Fibroblast of skin of left biceps (primary cell): ENCODE measurements around the gene PHC2.

Experiments
- DNase-seq, 2 experiments: peaks; one replicate each; pipeline ENCODE4 v3.0.0-alpha.2; 2013; ENCODE audit warnings: low read depth in 2 of 2

PHC2 gene

DNA sequence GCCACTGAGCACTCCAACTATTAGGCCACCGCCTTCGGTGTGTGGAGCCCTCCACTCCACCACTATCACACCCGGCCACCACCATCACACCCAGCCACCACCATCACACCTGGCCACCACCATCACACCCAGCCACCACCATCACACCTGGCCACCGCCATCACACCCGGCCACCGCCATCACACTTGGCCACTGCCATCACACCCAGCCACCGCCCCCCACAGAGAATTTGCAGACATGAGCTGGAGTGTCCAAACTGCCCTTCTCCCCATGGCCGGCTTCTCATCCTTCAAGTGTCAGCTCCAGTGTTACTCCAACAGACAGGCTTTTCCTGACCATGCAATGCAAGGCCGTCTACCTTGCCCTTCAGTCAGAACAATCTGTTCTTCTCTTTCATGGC, 59.6 kb downstream of the PHC2 start:
- DNase-seq = no peak

DNA sequence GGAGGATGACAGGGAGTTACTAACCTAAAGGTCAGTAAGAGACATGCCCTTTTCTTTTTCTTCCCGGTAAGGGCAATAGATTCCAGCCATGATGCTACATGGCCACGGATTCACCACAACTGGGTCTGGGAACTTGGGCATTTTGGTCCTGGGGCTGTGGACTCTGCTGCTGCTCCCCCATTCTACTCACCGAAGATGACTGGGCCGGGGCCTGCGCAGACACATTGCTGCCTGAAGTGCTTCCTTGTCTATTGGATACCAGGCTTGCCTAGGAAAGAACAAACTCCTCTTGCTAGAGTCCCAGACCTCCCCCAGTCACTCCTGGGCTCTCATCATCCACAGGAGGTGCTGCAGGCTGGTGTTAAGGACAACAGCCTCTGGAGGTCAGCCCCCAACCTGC, 60.1 kb downstream of the PHC2 start:
- DNase-seq = no peak

DNA sequence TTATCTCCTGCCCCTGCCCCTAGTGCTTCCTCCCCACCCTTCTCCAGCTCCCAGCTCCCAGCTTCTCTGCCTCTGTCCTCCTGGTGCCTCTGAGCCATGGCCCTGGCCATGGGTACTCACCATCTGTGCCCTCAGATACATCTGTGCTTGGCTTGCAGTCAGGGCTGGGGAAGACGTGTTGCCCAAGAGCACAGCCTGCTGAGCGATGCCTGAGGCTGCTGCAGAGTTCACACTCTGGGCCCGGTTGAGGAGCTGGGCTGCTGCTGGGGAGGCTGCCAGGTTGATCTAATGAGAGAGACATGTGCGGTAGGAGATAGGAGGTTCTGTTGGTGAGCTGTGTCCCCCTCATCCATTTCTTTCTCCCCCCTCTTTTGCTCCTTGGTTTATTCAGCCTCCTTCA, 60.6 kb downstream of the PHC2 start:
- DNase-seq = no peak

DNA sequence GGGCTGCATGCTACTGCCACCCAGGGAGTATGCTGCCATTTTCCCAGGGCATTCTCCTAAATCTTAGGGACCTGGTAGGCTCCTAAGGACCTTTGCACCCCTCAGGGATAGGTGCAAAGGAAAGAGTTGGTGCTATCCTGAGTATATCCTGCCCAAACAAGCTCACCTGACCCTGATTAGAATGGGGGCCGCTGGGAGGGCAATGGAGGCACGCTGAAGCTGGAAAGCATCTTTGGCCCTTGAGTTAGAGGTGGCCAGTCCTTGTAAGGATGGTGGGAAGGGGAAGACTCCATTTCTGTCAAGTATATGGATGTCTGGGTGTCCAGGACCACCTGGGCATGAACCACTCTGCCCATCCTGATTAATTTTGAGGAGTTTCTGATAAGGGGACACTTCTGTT, 61.1 kb downstream of the PHC2 start:
- DNase-seq = no peak

DNA sequence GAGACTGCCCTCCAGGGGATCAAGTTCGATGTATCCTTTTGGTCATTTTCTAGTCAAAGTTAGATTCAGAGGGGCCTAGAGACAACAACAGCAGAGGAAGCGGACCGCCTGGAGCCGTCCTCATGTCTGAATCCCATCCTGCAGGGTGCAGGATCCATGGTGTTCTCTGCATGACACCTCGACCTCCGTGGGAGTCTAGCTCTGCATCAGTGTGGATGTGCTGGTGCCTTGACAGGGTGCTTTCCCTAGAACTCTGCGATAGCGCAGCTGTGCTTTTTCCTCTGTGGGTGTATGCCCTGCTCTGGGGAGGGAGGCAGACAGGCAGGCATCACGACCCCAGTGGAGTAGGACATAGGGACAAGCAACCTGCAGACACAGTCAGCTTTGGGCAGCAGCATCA, 61.8 kb downstream of the PHC2 start:
- no peak for DNase-seq

DNA sequence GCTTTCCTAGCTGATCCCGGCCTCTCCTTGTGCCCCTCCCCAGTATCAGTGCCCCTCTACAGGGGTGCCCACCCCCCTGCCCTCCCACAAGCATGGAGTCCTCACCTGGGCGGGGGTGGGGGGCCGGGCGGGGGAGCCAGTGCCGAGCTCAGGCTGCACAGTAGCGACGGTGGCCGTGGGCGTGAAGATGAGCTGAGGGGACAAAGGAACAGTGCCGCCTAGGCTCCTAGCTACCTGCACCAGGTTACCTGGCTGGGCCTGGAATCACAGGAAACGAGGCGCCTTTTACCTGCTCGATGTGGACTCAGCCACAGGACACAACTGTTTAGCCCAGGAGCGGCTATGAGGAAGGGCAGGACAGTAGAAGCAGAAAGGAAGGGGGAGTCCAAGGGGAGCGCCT, 62.5 kb downstream of the PHC2 start:
- DNase-seq = no peak

DNA sequence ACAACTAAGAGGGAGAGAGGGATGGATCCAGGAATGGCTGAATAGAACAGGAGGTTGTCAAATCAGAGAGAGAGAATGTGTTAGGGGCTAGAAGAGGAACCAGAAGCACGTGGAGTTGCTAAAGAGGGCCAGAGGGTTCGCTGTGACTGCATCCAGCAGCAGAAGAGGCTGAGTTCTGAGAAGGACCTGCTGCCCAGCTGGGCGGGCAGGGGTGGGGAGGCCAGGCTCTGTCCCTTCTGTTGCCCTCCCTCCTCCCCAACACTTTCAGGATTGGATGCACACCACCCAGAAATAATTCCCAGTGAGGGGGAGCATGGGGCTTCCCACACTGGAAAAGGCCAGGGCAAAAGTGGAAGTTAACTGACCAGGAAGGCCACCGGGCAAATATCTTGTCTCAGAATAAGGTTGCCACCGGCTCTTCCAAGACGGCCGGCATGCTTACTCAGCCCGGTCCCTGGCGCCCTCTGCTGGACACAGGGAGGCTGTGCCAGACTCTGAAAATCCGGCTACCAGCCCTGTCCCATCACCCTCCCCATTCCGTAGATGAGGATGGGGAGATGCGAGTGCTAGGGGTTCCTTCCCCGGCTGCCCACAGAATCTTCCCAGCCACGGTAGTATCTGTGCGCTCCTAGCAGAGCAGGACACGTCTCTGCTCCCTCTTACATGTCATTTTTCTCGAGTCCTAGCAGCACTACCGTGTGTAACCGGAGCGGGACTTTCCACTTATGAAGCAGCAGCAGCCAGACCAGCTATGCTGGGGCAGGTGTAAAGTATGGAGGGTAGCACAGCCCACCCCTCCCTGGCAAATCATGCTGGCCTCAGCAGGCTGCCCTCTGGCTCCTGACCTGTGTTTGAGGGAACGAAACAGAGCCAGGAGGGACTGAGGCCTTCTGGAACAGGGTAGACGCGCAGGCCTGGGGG, 63.1 kb downstream of the PHC2 start:
- DNase-seq = no peak

DNA sequence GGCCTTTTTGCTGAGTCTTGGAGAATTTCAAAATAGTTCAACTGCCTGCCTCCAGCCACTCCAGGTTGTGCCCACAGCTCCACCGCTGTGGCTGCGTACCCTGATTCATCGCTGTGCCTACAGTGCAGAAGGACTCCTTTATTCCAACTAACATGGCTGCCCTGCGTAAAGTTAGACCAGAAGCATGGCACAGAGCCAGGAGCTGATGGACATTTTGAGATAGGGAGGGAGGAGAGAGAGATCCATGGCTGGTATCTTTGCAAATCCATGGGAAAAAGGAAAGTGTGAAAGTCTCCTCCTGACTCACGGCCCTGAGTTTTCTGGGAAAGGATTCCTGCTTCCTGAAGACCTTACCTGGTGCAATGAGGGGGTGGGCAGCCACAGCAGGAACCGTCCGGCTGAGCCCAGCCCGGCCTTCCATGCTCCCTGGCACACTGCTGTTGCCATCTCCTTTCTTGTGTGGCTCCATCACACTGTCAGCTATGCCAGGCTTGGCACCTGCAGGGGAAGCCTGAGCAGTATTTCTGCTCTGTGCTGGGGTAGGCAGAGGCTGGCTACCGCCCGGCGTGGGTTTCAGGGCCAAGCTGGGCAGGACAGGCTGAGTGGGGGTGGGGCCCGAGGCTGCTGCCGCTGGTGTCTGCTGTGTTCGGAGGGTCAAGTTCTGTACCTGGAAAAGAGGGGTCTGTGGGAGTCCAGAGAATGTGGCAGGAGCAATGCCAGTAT, 64.0 kb downstream of the PHC2 start:
- no peak for DNase-seq

DNA sequence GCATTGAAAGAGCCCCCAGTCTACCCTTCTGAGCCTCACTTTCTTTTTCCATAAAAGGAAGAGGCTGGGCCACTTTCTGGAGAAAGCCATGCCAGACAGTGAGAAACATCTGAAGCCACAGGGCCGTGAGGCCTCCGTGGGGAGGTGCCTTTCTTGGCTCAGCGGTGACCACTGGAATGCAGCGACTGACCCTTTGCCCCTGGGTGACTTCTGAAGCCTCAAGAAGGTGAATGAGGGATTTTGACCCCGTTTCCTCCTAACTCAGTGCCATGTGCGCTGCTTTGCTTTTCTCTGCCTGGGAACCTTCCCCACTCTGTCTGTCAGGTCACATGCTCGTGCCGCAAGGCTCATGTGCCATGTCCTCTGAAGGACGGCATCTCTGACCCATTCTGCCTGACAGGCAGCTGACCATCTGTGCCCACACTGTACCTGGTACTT, 65.3 kb downstream of the PHC2 start:
- no peak for DNase-seq

DNA sequence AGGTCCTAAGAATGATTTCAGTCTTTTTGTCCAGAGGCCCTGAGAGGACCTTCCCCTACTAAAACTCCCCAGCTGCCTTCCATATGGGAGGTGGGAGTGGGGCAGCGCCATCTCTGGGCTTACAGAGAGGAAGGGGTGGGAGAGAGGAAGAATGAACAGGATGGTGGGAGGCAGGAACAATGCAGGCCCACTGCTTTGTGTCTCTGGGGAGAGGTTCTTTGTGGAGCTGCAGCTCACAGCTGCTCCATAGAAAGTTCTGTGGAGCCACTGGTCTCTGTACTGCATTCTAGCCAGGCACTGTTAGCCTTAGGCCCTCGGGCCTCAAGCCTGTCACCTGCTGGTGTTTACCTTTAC, 66.4 kb downstream of the PHC2 start:
- DNase-seq = no peak

DNA sequence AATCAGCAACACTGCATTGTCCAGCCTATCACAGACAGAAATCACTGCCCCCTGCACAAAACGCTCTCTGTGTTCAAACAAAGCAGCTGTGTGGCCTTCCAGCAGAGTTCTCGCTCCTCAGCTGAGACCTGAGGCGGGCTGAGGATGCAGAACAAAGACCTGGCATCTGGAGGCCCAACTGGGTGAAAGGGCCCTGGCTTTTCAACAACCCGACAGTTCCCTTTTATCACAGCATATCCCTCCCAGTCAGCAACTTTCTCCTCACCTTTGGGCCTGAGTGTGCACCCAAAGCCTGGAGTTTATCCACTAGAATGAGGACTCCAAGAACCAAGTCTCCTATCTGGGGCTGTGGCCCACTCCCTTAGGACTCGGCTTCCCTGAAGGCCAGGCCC, 67.4 kb downstream of the PHC2 start:
- DNase-seq = no peak

DNA sequence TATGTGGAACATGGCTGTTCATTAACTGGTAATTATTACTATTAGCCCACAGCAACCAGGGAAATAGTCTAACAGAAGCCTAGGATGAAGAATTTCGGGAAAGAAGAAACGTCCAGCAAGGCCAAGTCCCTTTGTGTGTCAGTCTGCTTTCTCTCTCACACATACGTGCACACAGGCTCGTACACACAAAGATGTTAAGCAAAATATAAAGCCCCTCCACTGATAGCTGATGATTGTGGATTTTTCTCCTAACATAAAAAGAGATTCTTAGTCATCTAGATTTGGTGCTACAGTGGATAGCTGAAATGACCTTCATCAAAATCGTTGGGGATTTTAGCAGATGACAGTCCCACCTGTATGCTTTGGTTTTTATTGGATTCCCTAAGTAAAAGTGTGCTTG, 67.9 kb downstream of the PHC2 start:
- no peak for DNase-seq

DNA sequence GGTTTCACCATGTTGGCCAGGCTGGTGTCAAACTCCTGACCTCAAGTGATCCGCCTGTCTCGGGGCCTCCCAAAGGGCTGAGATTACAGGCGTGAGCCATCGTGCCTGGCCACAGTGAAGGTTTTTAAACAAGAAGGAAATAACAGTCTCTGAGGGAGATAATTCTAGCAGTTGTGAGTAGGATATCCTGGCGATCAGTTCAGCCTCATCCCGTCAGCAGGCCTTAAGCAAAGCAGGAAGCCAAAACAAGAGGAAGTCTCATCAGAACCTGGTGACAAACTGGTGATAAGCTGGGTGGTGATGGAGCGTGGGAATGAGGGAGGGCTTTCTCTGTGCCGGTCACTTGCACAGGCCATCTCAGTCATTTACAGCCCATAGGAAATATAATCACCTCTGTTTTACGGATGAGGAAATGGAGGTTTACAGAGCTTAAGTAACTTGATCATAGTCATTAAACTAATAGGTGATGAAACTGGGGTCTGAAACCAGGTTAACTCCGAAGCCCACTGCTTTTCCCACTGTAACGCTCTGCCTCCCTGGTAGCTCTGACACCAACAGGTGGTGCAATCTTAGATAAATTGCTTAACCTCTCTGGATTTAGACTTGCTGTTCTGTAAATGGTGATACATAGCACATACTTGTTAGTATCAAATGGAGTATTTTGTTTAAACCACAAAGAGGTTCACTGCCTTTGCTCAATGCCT, 69.2 kb downstream of the PHC2 start:
- no peak for DNase-seq

DNA sequence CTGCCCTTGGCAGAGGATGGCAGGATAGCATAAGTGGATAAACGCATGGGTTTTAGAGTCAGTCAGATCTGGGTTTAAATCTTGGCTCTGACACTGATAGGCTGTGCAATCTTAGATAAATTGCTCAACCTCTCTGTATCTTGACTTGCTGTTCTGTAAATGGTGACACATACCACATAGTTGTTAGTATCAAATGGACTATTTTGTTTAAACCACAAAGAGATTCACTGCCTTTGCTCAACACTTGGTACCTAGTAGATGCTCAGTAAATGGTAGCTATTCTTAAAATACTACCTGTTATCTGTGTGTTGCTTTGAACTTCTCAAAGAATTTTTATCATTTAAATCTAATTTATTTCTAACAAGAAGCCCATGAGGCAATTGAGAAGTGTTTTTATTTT, 70.5 kb downstream of the PHC2 start:
- no peak for DNase-seq

DNA sequence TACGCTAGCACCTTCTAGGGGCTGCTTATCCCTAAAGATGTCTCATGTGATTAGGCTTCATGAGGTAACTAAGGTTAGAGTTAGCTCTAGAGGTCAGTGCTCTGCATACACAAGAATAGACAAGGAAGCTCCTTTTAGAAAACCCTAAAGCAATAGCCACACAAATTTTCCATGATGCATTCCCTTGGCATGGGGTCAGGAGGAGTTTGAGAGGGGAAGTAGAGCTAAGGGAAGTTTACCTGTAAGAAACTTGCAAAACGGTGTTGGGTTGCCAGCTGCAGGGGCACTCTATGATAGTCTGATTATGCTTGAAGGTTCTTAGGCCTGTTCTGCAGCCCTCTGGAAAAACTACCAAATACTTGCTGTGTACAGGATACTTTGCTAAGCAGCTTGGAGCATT, 71.0 kb downstream of the PHC2 start:
- no peak for DNase-seq

DNA sequence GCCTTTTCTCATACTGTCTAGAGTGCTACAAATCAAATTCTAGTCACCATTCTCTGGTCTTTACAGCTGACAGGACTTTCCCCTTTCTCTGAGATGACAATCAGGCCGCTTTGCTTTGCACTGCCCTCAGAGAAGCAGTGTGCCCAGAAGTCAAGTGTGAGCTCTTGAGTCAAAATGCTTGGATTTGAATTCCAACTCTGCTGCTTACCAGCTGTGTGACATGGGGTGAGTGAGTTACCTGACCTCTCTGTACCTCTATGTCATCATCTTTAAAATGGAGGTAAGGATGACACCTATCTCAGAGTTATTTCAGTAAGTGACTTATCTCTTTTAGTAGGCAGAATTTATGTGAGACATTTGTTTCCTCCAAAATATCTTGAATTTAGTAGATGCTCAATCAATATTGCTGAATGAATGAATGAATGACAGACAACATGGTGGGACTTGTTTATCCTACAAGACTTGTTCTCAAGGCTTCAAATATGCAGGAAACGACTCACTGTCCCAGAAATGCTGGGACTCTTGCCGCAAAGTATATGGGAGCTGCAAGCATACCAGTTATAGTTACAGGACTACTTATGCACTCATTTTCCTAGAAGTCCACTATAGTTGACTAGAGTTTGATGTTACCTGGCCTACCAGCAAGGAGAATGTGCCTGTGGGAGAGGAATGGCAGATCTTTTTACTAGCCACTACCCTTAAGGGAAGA, 71.9 kb downstream of the PHC2 start:
- DNase-seq = no peak

DNA sequence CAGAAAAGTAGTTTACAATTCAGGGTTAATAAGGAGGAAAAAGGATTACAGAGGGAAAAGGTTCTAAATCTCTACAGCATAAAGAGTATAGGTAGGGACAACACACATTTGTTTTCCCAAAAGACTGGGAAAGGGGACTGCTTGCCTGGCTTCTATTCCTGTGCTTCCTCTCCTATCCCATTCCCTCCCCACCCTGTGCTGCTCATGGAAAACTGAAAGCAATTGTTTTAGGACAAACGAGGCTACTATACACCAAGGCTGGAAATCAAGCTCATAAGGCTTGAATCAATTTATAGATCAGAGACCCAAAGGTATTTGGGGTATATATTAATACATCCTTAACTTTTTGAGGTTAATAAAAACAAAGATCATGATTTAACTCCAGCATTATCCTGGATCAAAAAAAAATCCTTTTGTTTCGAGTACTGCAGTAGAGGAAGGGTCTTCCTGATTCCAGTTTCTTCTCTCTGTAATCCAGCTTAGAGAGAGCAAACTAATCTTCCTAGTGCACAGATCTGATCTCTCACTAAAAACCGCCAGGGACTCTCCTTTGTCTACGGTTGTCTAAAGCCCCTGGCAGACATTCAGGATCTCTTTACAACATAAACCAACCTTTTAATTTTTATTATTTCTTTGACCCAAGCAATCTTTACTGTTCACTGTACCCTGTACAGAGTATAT, 72.6 kb downstream of the PHC2 start:
- DNase-seq = no peak

DNA sequence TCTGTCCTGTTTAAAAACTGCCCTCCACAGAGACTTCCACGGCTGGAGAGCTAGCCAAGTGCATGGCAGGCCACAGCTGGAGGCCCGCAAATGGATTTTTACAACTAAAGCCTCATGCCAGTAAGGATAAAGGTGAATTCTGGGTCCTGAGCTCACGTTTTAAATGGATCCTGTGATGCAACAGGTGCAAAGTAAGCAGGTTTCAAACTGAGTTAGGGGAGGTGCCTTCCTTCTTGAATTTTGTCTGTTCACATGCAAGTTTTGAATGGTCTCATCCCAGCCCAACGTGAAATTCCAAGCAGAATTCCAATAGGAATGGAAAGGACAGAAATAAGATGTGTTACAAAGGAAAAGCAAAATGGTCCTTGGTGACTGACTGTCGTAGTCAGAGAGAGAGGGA, 73.8 kb downstream of the PHC2 start:
- no peak for DNase-seq

DNA sequence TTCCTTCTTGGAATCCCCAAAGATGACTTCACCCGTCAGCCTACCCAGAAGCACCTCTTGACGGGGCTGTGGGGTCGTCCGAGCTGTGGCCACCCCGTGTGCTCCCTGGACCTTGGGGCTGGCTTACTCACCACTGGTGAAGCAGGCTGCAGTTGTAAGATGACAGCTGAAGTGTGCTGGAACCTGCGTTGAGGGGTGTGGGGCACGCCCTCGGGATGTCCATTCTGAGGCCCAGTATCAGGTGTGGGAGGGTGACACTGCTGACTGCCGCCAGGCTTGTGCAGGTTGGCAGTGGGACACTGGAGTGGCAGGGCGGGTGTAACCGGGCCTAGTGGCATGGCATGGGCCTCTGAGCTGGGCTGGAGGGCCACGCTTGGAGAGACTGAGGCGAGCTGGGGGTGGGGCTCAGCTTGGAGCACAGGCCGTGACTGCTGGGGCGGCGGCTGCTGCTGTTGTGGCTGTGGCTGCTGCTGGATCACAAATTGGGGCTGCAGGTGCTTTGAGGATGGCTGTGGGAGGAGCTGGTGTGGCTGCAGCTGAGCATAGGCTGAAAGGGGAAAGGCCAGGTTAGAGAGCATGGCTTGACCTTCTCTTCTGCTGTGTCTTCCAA, 76.1 kb downstream of the PHC2 start:
- DNase-seq = no peak

DNA sequence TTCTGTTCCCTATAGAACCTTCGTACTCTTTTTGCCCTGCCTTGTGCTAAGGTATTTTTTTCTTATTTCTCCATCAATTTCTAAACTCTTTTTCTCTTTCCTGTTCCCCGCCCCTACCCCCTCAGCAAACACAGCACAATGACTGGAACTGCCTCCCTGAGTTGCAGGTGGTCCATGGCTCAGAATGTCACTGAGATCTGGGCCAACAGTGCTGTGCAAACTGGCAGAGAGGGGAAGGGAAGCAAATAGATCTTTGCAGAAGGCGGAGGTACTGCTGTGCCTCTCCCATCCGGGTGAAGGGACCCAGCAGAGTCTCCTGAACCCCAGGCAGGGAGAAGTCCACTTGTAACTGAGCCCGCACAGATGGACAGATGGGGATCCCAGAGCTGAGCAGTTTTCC, 77.4 kb downstream of the PHC2 start:
- DNase-seq = no peak

DNA sequence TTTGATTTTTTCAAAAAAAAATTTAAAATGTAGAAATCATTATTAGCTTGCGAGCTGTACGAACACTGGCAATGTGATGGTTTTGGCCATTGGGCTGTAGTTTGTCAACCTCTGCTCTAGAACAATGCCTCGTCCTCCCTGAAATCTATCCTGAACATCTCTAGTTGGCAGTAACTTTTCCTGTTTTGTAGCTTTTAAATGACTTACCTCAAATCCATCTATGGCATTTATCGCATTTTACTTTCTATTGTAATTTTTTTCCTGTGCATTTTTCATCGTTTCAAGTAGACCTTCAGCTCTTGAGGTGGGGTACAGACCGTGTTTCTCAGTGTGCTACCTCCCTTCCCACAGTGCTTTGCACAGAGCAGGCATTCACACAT, 79.6 kb downstream of the PHC2 start:
- DNase-seq = no peak
